ENCODE data around the gene FOXL2.

The FOXL2 gene

GRCh38 chr3:138946663-138947494 lies at the start of gene FOXL2, which contains the start of gene FOXL2NB:
FOXL2 (minus strand) TSS chr3:138947137; CDS start chr3:138946722, 415 bp downstream.
FOXL2NB (plus strand) TSS chr3:138947217; CDS start chr3:138947365, 148 bp downstream.
- CTCF ChIA-PET: interaction anchor here (0.6 to 2.8 kb wide), 4 partner anchors 9 to 1996 kb away, joined by 3 to 21 read pairs (median 6); no protein-coding TSS in a partner anchor
- peaks cover 50% of the 10 kb centered on the region for H3K4me1 Mint-ChIP-seq
- DNase-seq: peak; percentile 32
- peak within 1 kb of the TSS; percentile 56 for H3K27ac Mint-ChIP-seq
- peaks cover 3% of the 10 kb centered on the region for H3K36me3 Mint-ChIP-seq
- peak within 1 kb of the TSS; percentile 35 for H3K4me3 Mint-ChIP-seq
- no peaks in the 10 kb centered on the region for H3K9me3 Mint-ChIP-seq
- peaks cover 100% of the 10 kb centered on the region for H3K27me3 Mint-ChIP-seq

GRCh38 chr3:138995706-138996105 lies 48.8 kb upstream of the FOXL2 start:
- H3K27me3 Mint-ChIP-seq: peaks cover 11% of the 10 kb centered on the region
- CTCF ChIA-PET: no interaction called here
- no peaks in the 10 kb centered on the region for H3K4me1 Mint-ChIP-seq
- no peak for DNase-seq
- no peak overlapping the region for H3K4me3 Mint-ChIP-seq
- H3K9me3 Mint-ChIP-seq: no peaks in the 10 kb centered on the region
- no peak overlapping the region for H3K27ac Mint-ChIP-seq
- H3K36me3 Mint-ChIP-seq: no peaks in the 10 kb centered on the region

GRCh38 chr3:138987181-138987580 lies 40.2 kb upstream of the FOXL2 start:
- no peak overlapping the region for H3K27ac Mint-ChIP-seq
- no peaks in the 10 kb centered on the region for H3K4me1 Mint-ChIP-seq
- CTCF ChIA-PET: no interaction called here
- no peak overlapping the region for H3K4me3 Mint-ChIP-seq
- no peaks in the 10 kb centered on the region for H3K36me3 Mint-ChIP-seq
- H3K9me3 Mint-ChIP-seq: no peaks in the 10 kb centered on the region
- peaks cover 28% of the 10 kb centered on the region for H3K27me3 Mint-ChIP-seq
- DNase-seq: no peak

GRCh38 chr3:138985932-138986331 lies 39.0 kb upstream of the FOXL2 start:
- CTCF ChIA-PET: interaction anchor here (1.0 kb wide), 1 partner anchor 343 kb away, joined by 4 read pairs; no protein-coding TSS in a partner anchor
- Mint-ChIP-seq H3K27ac (no peak overlapping the region), H3K4me1 (no peaks in the 10 kb centered on the region), H3K4me3 (no peak overlapping the region), H3K36me3 (no peaks in the 10 kb centered on the region), H3K27me3 (peaks cover 29% of the 10 kb centered on the region), H3K9me3 (no peaks in the 10 kb centered on the region)
- DNase-seq: no peak

- CTCF ChIA-PET: no interaction called here
- H3K4me1 Mint-ChIP-seq: no peaks in the 10 kb centered on the region
- H3K27me3 Mint-ChIP-seq: peaks cover 30% of the 10 kb centered on the region
- DNase-seq: no peak
- H3K36me3 Mint-ChIP-seq: no peaks in the 10 kb centered on the region
- H3K4me3 Mint-ChIP-seq: no peak overlapping the region
- no peak overlapping the region for H3K27ac Mint-ChIP-seq
- H3K9me3 Mint-ChIP-seq: no peaks in the 10 kb centered on the region
These were observed 37.9 kb upstream of the FOXL2 start for GRCh38 chr3:138984816-138985215.

- CTCF ChIA-PET: no interaction called here
- no peak for DNase-seq
These were observed 29.1 kb upstream of the FOXL2 start for GRCh38 chr3:138976047-138976446.

GRCh38 chr3:138975351-138975750 lies 28.4 kb upstream of the FOXL2 start:
- CTCF ChIA-PET: no interaction called here
- Mint-ChIP-seq H3K27ac (no peak overlapping the region), H3K4me1 (no peaks in the 10 kb centered on the region), H3K4me3 (no peak overlapping the region), H3K27me3 (peaks cover 15% of the 10 kb centered on the region), H3K36me3 (no peaks in the 10 kb centered on the region), H3K9me3 (no peaks in the 10 kb centered on the region)
- no peak for DNase-seq

More at GRCh38 chr3:138976047-138976446, 29.1 kb upstream of the FOXL2 start:
- Mint-ChIP-seq H3K27ac (no peak overlapping the region), H3K4me1 (no peaks in the 10 kb centered on the region), H3K9me3 (no peaks in the 10 kb centered on the region), H3K27me3 (peaks cover 13% of the 10 kb centered on the region), H3K4me3 (no peak overlapping the region), H3K36me3 (no peaks in the 10 kb centered on the region)

- no peak for DNase-seq
- no peaks in the 10 kb centered on the region for H3K36me3 Mint-ChIP-seq
- H3K27ac Mint-ChIP-seq: no peak overlapping the region
- no peaks in the 10 kb centered on the region for H3K9me3 Mint-ChIP-seq
- H3K27me3 Mint-ChIP-seq: peaks cover 19% of the 10 kb centered on the region
- CTCF ChIA-PET: no interaction called here
- no peaks in the 10 kb centered on the region for H3K4me1 Mint-ChIP-seq
- H3K4me3 Mint-ChIP-seq: no peak overlapping the region
These were observed 27.5 kb upstream of the FOXL2 start for GRCh38 chr3:138974462-138974861.

- H3K4me3 Mint-ChIP-seq: no peak overlapping the region
- no peaks in the 10 kb centered on the region for H3K9me3 Mint-ChIP-seq
- no peaks in the 10 kb centered on the region for H3K4me1 Mint-ChIP-seq
- H3K27me3 Mint-ChIP-seq: peaks cover 24% of the 10 kb centered on the region
- no peak for DNase-seq
- no peak overlapping the region for H3K27ac Mint-ChIP-seq
- CTCF ChIA-PET: interaction anchor here (0.6 to 1.1 kb wide), 2 partner anchors 54 to 493 kb away, joined by 3 read pairs; no protein-coding TSS in a partner anchor
- H3K36me3 Mint-ChIP-seq: no peaks in the 10 kb centered on the region
These were observed 26.0 kb upstream of the FOXL2 start for GRCh38 chr3:138972941-138973340.

GRCh38 chr3:138971766-138972320 lies 24.9 kb upstream of the FOXL2 start:
- Mint-ChIP-seq H3K9me3 (no peaks in the 10 kb centered on the region), H3K36me3 (no peaks in the 10 kb centered on the region), H3K4me3 (no peak overlapping the region), H3K27me3 (peaks cover 20% of the 10 kb centered on the region), H3K4me1 (no peaks in the 10 kb centered on the region), H3K27ac (no peak overlapping the region)
- CTCF ChIA-PET: interaction anchor here (0.7 kb wide), 1 partner anchor 9 kb away, joined by 3 read pairs; no protein-coding TSS in a partner anchor
- DNase-seq: no peak

- Mint-ChIP-seq H3K36me3 (no peaks in the 10 kb centered on the region), H3K9me3 (no peaks in the 10 kb centered on the region), H3K4me1 (peaks cover 6% of the 10 kb centered on the region), H3K27ac (no peak overlapping the region), H3K4me3 (no peak overlapping the region), H3K27me3 (peaks cover 50% of the 10 kb centered on the region)
- no peak for DNase-seq
- CTCF ChIA-PET: interaction anchor here (0.9 kb wide), 1 partner anchor 29 kb away, joined by 3 read pairs; no protein-coding TSS in a partner anchor
These were observed 18.0 kb upstream of the FOXL2 start for GRCh38 chr3:138964923-138965322.

- H3K9me3 Mint-ChIP-seq: no peaks in the 10 kb centered on the region
- no peaks in the 10 kb centered on the region for H3K36me3 Mint-ChIP-seq
- peaks cover 6% of the 10 kb centered on the region for H3K4me1 Mint-ChIP-seq
These were observed 17.3 kb upstream of the FOXL2 start for GRCh38 chr3:138964264-138964663.

GRCh38 chr3:138962854-138963560 lies 16.1 kb upstream of the FOXL2 start:
- H3K36me3 Mint-ChIP-seq: no peaks in the 10 kb centered on the region
- H3K27me3 Mint-ChIP-seq: peaks cover 53% of the 10 kb centered on the region
- peaks cover 6% of the 10 kb centered on the region for H3K4me1 Mint-ChIP-seq
- CTCF ChIA-PET: interaction anchor here (1.2 kb wide), 1 partner anchor 27 kb away, joined by 3 read pairs; no protein-coding TSS in a partner anchor
- no peak for DNase-seq
- no peak overlapping the region for H3K27ac Mint-ChIP-seq
- no peak overlapping the region for H3K4me3 Mint-ChIP-seq
- no peaks in the 10 kb centered on the region for H3K9me3 Mint-ChIP-seq

More at GRCh38 chr3:138964264-138964663, 17.3 kb upstream of the FOXL2 start:
- DNase-seq: no peak
- Mint-ChIP-seq H3K4me3 (no peak overlapping the region), H3K27ac (no peak overlapping the region), H3K27me3 (peaks cover 53% of the 10 kb centered on the region)
- CTCF ChIA-PET: interaction anchor here (0.9 kb wide), 1 partner anchor 28 kb away, joined by 3 read pairs; no protein-coding TSS in a partner anchor

- DNase-seq: no peak
- peaks cover 57% of the 10 kb centered on the region for H3K27me3 Mint-ChIP-seq
- no peak overlapping the region for H3K27ac Mint-ChIP-seq
- peaks cover 6% of the 10 kb centered on the region for H3K4me1 Mint-ChIP-seq
- no peaks in the 10 kb centered on the region for H3K9me3 Mint-ChIP-seq
- no peaks in the 10 kb centered on the region for H3K36me3 Mint-ChIP-seq
- H3K4me3 Mint-ChIP-seq: no peak overlapping the region
- CTCF ChIA-PET: no interaction called here
These were observed 13.5 kb upstream of the FOXL2 start for GRCh38 chr3:138960417-138960852.

Data from activated naive CD4-positive, alpha-beta T cell treated with anti-CD3 and anti-CD28 coated beads, Interleukin-2, amount 10 ng/mL, durations not matched to agents 7 days and 5 days (primary cell).